Mesenchymal stem cell (in vitro differentiated cells and primary cell): Measurements from ENCODE around the gene CFAP74.

Source experiments
- DNase-seq: peaks from one replicate; pipeline ENCODE4 v3.0.0-alpha.2; 2013
- H2AFZ ChIP-seq: one replicate; pipeline ENCODE4 v1.6.1; 2013; ENCODE audit warnings: low read depth, mild to moderate bottlenecking, control low read depth, inconsistent platforms, low read length, moderate library complexity
- H2AK5ac ChIP-seq: 2 replicates; pipeline ENCODE4 v1.6.1; 2013; ENCODE audit warnings: low read length, moderate library complexity, mild to moderate bottlenecking, inconsistent platforms; ENCODE audit not compliant: severe bottlenecking
- H2BK120ac ChIP-seq: one replicate; pipeline ENCODE4 v1.6.1; 2013; ENCODE audit warnings: low read depth, mild to moderate bottlenecking, inconsistent platforms, low read length, moderate library complexity
- H2BK12ac ChIP-seq, 2 experiments: one replicate each; pipeline ENCODE4 v1.6.1; 2013; ENCODE audit warnings: inconsistent platforms in 2 of 2, low read length in 2 of 2, mild to moderate bottlenecking in 2 of 2, moderate library complexity in 2 of 2, control low read depth in 1 of 2
- H2BK15ac ChIP-seq: one replicate; pipeline ENCODE4 v1.6.1; 2013; ENCODE audit warnings: mild to moderate bottlenecking, low read depth, inconsistent platforms; ENCODE audit not compliant: poor library complexity, severe bottlenecking
- H2BK5ac ChIP-seq: 2 replicates; pipeline ENCODE4 v1.6.1; 2013; ENCODE audit warnings: low read depth, mild to moderate bottlenecking, low read length, control low read depth, inconsistent platforms; ENCODE audit not compliant: poor library complexity, severe bottlenecking
- H3K14ac ChIP-seq, 2 experiments: one replicate each; pipeline ENCODE4 v1.6.1; 2013; ENCODE audit warnings: inconsistent platforms in 2 of 2, low read length in 2 of 2, control low read depth in 1 of 2, mild to moderate bottlenecking in 1 of 2, moderate library complexity in 1 of 2
- H3K18ac ChIP-seq, 2 experiments: one replicate each; pipeline ENCODE4 v1.6.1; 2013; ENCODE audit warnings: inconsistent platforms in 2 of 2, low read length in 2 of 2, control low read depth in 1 of 2, low read depth in 1 of 2, mild to moderate bottlenecking in 1 of 2
- H3K23ac ChIP-seq, 2 experiments: one replicate each; pipeline ENCODE4 v1.6.1; 2013; ENCODE audit warnings: inconsistent platforms in 2 of 2, low read length in 2 of 2, mild to moderate bottlenecking in 2 of 2, moderate library complexity in 2 of 2, control low read depth in 1 of 2
- H3K27ac ChIP-seq: 2 replicates; pipeline ENCODE4 v1.5.1; 2013; ENCODE audit warnings: mild to moderate bottlenecking, moderate library complexity, low read length, control low read depth, inconsistent platforms; ENCODE audit not compliant: poor library complexity, severe bottlenecking
- H3K27me3 ChIP-seq, 2 experiments: 2 replicates each; pipeline versions ENCODE4 v1.6.1 to v1.7.0; 2013; ENCODE audit warnings: low read length in 2 of 2, mild to moderate bottlenecking in 2 of 2, moderate library complexity in 2 of 2, control low read depth in 1 of 2, inconsistent platforms in 1 of 2; ENCODE audit not compliant: control insufficient read depth in 1 of 2, insufficient read depth in 1 of 2
- H3K36me3 ChIP-seq, 2 experiments: 2 replicates each; pipeline versions ENCODE4 v1.6.1 to v1.7.0; 2013; ENCODE audit warnings: low read length in 2 of 2, control low read depth in 1 of 2, inconsistent platforms in 1 of 2, low read depth in 1 of 2, mild to moderate bottlenecking in 1 of 2; ENCODE audit not compliant: insufficient read depth in 2 of 2, control insufficient read depth in 1 of 2
- H3K4ac ChIP-seq, 2 experiments: one replicate each; pipeline ENCODE4 v1.6.1; 2013; ENCODE audit warnings: inconsistent platforms in 2 of 2, low read length in 2 of 2, mild to moderate bottlenecking in 2 of 2, moderate library complexity in 2 of 2, control low read depth in 1 of 2, low read depth in 1 of 2
- H3K4me1 ChIP-seq: 2 replicates; pipeline ENCODE4 v1.6.1; 2013; ENCODE audit warnings: low read depth, low read length, control low read depth; ENCODE audit not compliant: control insufficient read depth, insufficient read depth
- H3K4me2 ChIP-seq: 2 replicates; pipeline ENCODE4 v1.6.1; 2013; ENCODE audit warnings: low read length, mild to moderate bottlenecking, inconsistent platforms; ENCODE audit not compliant: poor library complexity, severe bottlenecking
- H3K4me3 ChIP-seq, 2 experiments: 2 replicates each; pipeline versions ENCODE4 v1.5.1 to v1.7.0; 2013; ENCODE audit warnings: low read length in 2 of 2, mild to moderate bottlenecking in 2 of 2, control low read depth in 1 of 2, low read depth in 1 of 2; ENCODE audit not compliant: insufficient read depth in 1 of 2
- H3K79me1 ChIP-seq: replicated peaks from 2 replicates; pipeline ENCODE4 v1.6.1; 2013; ENCODE audit warnings: mild to moderate bottlenecking, control low read depth, low read length, inconsistent platforms; ENCODE audit not compliant: poor library complexity, severe bottlenecking
- H3K9ac ChIP-seq: 2 replicates; pipeline ENCODE4 v1.7.0; 2013; ENCODE audit warnings: mild to moderate bottlenecking, low read length, moderate library complexity
- H3K9me3 ChIP-seq: 2 replicates; pipeline ENCODE4 v1.7.0; 2013; ENCODE audit warnings: mild to moderate bottlenecking, low read length; ENCODE audit not compliant: control insufficient read depth
- H4K8ac ChIP-seq: one replicate; pipeline ENCODE4 v1.6.1; 2013; ENCODE audit warnings: inconsistent platforms, mild to moderate bottlenecking, low read length, moderate library complexity
- H4K91ac ChIP-seq: one replicate; pipeline ENCODE4 v1.6.1; 2013; ENCODE audit warnings: mild to moderate bottlenecking, low read length, inconsistent platforms
- WGBS: methylation state at CpG from one replicate; pipeline ENCODE4 v1.1.7; 2013; ENCODE audit warnings: mixed read lengths; 5-methylcytosine and 5-hydroxymethylcytosine counted together

Gene CFAP74

DNA sequence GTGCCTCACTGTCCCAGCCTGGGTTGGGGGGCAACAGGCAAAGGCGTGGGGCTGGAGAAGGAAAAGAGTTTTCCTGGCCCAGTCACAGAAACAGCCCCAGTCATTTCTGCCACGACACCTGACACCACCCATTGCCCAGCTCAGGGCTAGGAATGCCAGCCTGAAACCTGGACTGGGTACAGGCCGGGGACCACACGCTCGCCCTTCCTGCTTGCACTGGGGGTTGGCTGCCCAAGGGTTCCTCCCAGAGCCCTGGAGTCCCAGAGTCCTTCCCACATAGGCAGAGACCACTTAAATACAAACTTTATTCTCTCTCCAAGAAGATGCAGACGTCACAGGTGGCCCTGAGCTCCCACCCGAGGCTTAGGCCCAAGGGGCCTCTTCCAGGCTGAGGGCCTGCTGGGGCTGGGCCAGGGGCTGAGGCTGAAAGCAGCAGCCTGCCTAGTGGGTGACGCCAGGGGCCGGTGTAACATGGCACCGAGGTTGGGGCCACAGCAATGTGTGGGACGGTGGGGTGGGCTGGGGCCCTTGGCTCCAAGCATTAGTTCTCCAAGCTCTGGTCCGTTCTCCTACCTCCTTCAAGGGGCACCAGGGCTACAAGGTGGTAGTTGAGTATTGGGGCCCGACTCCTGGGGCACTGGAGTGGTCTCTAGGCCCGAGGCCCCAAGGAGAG, 86.1 kb downstream of the CFAP74 start:
- Histone ChIP-seq H2AK5ac (no peak overlapping the region), H4K91ac (no peak overlapping the region), H3K14ac (no peak overlapping the region), H3K4me2 (no peak overlapping the region), H3K9me3 (no peaks in the 10 kb centered on the region), H3K27me3 (peaks cover 0 to 39% of the 10 kb centered on the region in 2 experiments), H2BK120ac (no peak overlapping the region), H3K4ac (no peak overlapping the region), H2AFZ (no peak overlapping the region), H2BK15ac (no peak overlapping the region), H3K18ac (no peak overlapping the region), H3K36me3 (no peaks in the 10 kb centered on the region), H3K79me1 (no peaks in the 10 kb centered on the region), H3K4me1 (peaks cover 18% of the 10 kb centered on the region), H2BK12ac (no peak overlapping the region), H3K23ac (no peak overlapping the region), H2BK5ac (no peak overlapping the region), H4K8ac (no peak overlapping the region), H3K9ac (no peak overlapping the region), H3K27ac (no peak overlapping the region), H3K4me3 (no peak overlapping the region)
- WGBS = 87% methylated on average over 14 of the region's 14 CpGs
- DNase-seq = no peak

DNA sequence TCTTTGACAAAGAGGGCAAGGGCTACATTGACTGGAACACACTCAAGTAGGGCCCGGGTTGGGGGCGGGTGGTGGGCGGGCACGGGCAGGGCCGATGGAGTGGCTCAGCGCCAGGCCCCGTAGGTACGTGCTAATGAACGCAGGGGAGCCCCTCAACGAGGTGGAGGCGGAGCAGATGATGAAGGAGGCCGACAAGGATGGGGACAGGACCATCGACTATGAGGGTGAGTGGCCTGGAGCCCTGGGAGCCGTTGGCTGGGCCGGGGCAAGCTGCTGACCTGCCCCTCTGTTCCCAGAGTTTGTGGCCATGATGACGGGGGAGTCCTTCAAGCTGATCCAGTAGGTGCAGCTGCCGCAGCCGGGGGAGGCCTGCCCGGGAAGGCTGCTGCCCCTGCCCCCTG, 86.7 kb downstream of the CFAP74 start:
- H2AK5ac ChIP-seq = no peak overlapping the region
- H3K79me1 ChIP-seq = no peaks in the 10 kb centered on the region
- H3K18ac ChIP-seq = no peak overlapping the region
- H3K4ac ChIP-seq = no peak overlapping the region
- peaks cover 18% of the 10 kb centered on the region for H3K4me1 ChIP-seq
- H2BK15ac ChIP-seq = no peak overlapping the region
- H2BK12ac ChIP-seq = no peak overlapping the region
- no peak overlapping the region for H3K23ac ChIP-seq
- H3K36me3 ChIP-seq = no peaks in the 10 kb centered on the region
- H3K4me2 ChIP-seq = no peak overlapping the region
- no peaks in the 10 kb centered on the region for H3K9me3 ChIP-seq
- H3K9ac ChIP-seq = no peak overlapping the region
- H3K27me3 ChIP-seq = peaks cover 0 to 34% of the 10 kb centered on the region in 2 experiments
- H2BK5ac ChIP-seq = no peak overlapping the region
- H3K14ac ChIP-seq = no peak overlapping the region
- WGBS = 92% methylated on average over 19 of the region's 19 CpGs
- no peak for DNase-seq
- H3K27ac ChIP-seq = no peak overlapping the region
- no peak overlapping the region for H4K91ac ChIP-seq
- no peak overlapping the region for H2BK120ac ChIP-seq
- H2AFZ ChIP-seq = no peak overlapping the region
- H4K8ac ChIP-seq = no peak overlapping the region
- no peak overlapping the region for H3K4me3 ChIP-seq

DNA sequence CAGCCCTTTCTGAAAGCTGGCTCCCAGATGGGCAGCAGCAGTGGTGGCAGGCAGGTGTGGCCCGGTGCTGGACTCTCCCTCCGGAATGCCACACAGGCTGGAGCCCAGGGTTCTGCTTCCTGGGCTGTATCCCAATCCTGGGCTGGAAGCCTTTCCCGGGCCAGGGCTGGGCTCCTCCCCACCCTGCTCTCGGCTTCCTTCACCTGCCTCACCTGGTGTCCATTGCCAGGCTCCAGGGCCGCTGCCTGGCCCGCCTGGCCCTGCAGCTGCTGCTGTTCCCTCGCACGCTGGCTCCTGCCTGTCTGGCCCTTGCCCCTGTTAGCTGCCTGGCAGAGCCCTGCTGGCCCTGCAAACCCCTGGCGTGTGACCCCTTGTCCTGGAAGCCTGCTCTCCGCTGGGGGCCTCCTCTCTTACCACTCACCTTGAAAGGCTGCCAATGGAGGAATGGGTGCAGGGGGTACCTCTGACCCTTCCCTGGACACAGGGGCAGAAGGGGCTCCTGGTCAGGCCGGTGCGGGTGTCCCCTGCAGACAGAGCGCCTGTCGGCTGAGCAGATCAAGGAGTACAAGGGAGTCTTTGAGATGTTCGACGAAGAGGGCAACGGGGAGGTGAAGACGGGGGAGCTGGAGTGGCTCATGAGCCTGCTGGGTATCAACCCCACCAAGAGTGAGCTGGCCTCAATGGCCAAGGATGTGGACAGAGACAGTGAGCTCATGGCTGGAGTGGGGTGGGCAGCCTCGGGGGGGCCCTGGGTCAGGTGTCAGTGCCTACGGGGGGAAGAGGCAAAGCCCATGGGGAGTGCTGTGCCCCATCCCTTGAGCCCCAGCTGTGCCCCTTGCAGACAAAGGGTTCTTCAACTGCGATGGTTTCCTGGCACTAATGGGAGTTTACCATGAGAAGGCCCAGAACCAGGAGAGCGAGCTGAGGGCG, 87.4 kb downstream of the CFAP74 start:
- Histone ChIP-seq H2AFZ (no peak overlapping the region), H3K27ac (no peak overlapping the region), H3K4me2 (no peak overlapping the region), H3K4me1 (peaks cover 18% of the 10 kb centered on the region), H3K18ac (no peak overlapping the region), H2BK15ac (no peak overlapping the region), H3K14ac (no peak overlapping the region), H3K4me3 (no peak overlapping the region), H2AK5ac (no peak overlapping the region), H3K79me1 (no peaks in the 10 kb centered on the region), H3K9me3 (no peaks in the 10 kb centered on the region), H2BK120ac (no peak overlapping the region), H3K9ac (no peak overlapping the region), H4K91ac (peak overlapping the region; percentile 21), H3K36me3 (no peaks in the 10 kb centered on the region), H3K4ac (no peak overlapping the region), H3K27me3 (peaks cover 0 to 34% of the 10 kb centered on the region in 2 experiments), H4K8ac (no peak overlapping the region), H3K23ac (no peak overlapping the region), H2BK5ac (no peak overlapping the region), H2BK12ac (no peak overlapping the region)
- WGBS = 90% methylated on average over 23 of the region's 23 CpGs
- DNase-seq = no peak

- no peak for DNase-seq
- H3K14ac ChIP-seq = no peak within 1 kb of the TSS
- no peaks in the 10 kb centered on the region for H3K36me3 ChIP-seq
- peaks cover 0 to 34% of the 10 kb centered on the region in 2 experiments for H3K27me3 ChIP-seq
- no peak within 1 kb of the TSS for H2BK120ac ChIP-seq
- no peaks in the 10 kb centered on the region for H3K9me3 ChIP-seq
- H2BK15ac ChIP-seq = no peak within 1 kb of the TSS
- no peaks in the 10 kb centered on the region for H3K79me1 ChIP-seq
- H2AFZ ChIP-seq = no peak within 1 kb of the TSS
- no peak within 1 kb of the TSS for H3K27ac ChIP-seq
- H3K4me1 ChIP-seq = peaks cover 18% of the 10 kb centered on the region
- H3K4me3 ChIP-seq = no peak within 1 kb of the TSS
- no peak within 1 kb of the TSS for H2BK12ac ChIP-seq
- 90% methylated on average over 13 of the region's 15 CpGs for WGBS
- H4K8ac ChIP-seq = no peak within 1 kb of the TSS
- peak within 1 kb of the TSS; percentile 37 for H4K91ac ChIP-seq
- no peak within 1 kb of the TSS for H3K9ac ChIP-seq
- no peak within 1 kb of the TSS for H3K4me2 ChIP-seq
- H3K23ac ChIP-seq = peak within 1 kb of the TSS in 1 of 2 experiments; percentile 73
- H3K18ac ChIP-seq = no peak within 1 kb of the TSS
- no peak within 1 kb of the TSS for H3K4ac ChIP-seq
- H2BK5ac ChIP-seq = no peak within 1 kb of the TSS
- no peak within 1 kb of the TSS for H2AK5ac ChIP-seq
Measured at GRCh38 chr1:1914971-1915692, 88.5 kb downstream of the CFAP74 start, which contains the start of gene CALML6. TSS of gene CALML6 (plus strand) at chr1:1915260. CDS start at chr1:1915281, 21 bp downstream.
